K562 (cell line): ENCODE results near the gene SFR1.

Experiments used
- JUNB ChIP-seq: fragments of 450-650 bp; formaldehyde crosslinking; conservative IDR thresholded peaks from 2 replicates; pipeline ENCODE4 v1.4.0; 2020; ENCODE audit warnings: mild to moderate bottlenecking
- KAT7 ChIP-seq: sonication (generic); formaldehyde crosslinking; IDR thresholded peaks from 2 replicates; pipeline ENCODE4 v1.8.0; 2022; ENCODE audit warnings: missing genetic modification reagents, mild to moderate bottlenecking, borderline replicate concordance
- MEIS2 ChIP-seq: fragments of 450-650 bp; IDR thresholded peaks from 2 replicates; pipeline ENCODE4 v1.6.1; 2014; ENCODE audit warnings: mild to moderate bottlenecking; ENCODE audit not compliant: partially characterized antibody
- NFIC ChIP-seq: fragments of 450-650 bp; IDR thresholded peaks from 2 replicates; pipeline ENCODE4 v1.6.1; 2017; ENCODE audit warnings: mild to moderate bottlenecking, inconsistent platforms
- TAF1 ChIP-seq: IDR thresholded peaks from 2 replicates; pipeline ENCODE4 v1.6.1; 2011; ENCODE audit warnings: mild to moderate bottlenecking, low read length, moderate library complexity; ENCODE audit not compliant: insufficient read depth, control insufficient read depth, severe bottlenecking; ENCODE audit errors: extremely low read depth
- TCF3 ChIP-seq: sonication (generic); formaldehyde crosslinking; IDR thresholded peaks from 2 replicates; pipeline ENCODE4 v1.4.0; 2020; ENCODE audit warnings: mild to moderate bottlenecking, missing genetic modification reagents
- YY1 ChIP-seq, 3 experiments: IDR thresholded peaks; 2 replicates each; pipeline ENCODE4 v1.6.1; 2011; ENCODE audit warnings: low read length in 2 of 3, mild to moderate bottlenecking in 2 of 3, moderate library complexity in 2 of 3, borderline replicate concordance in 1 of 3, control low read depth in 1 of 3, low read depth in 1 of 3; ENCODE audit not compliant: insufficient read depth in 3 of 3, insufficient replicate concordance in 2 of 3, control insufficient read depth in 1 of 3, insufficient read length in 1 of 3; ENCODE audit errors: extremely low read depth in 1 of 3
- TF ChIP-seq, protein P1 (sequence below): fragments of 450-650 bp; formaldehyde crosslinking; IDR thresholded peaks from 2 replicates; pipeline ENCODE4 v1.4.0; 2022; ENCODE audit warnings: missing genetic modification characterization
- TF ChIP-seq, protein P2 (sequence below): sonication (generic); formaldehyde crosslinking; IDR thresholded peaks from 2 replicates; pipeline ENCODE4 v1.9.0; 2022; ENCODE audit warnings: mild to moderate bottlenecking, missing genetic modification reagents
- TF ChIP-seq, protein P3 (sequence below), 2 experiments: IDR thresholded peaks; 2 replicates each; pipeline ENCODE4 v1.6.1; 2011; ENCODE audit warnings: borderline replicate concordance in 1 of 2, control low read depth in 1 of 2, low read depth in 1 of 2, low read length in 1 of 2, mild to moderate bottlenecking in 1 of 2, mixed read lengths in 1 of 2, moderate library complexity in 1 of 2; ENCODE audit not compliant: insufficient read depth in 1 of 2, insufficient read length in 1 of 2, poor library complexity in 1 of 2, severe bottlenecking in 1 of 2; ENCODE audit errors: extremely low read depth in 1 of 2

DNA sequence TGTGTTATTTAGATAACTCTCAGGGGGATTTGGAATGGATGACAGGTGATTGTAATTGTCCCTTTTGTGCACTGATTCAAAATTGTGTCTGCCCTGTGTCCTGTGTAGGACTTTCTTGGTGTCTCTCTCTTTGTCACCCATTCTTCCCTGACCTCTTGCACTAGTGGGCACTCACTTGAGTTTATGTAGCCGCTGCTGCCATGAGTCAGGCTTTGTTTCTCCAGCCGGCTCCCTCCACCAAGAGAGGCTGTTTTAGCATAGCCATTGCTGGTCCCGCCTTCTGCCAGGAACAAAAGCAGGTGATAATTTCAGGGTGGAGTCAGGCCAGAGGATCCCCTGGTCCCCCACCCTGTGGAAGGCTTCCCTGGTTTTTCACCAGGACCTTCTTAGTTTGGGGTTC is 44.7 kb upstream of the SFR1 start:
- TF ChIP-seq, protein P1, sequence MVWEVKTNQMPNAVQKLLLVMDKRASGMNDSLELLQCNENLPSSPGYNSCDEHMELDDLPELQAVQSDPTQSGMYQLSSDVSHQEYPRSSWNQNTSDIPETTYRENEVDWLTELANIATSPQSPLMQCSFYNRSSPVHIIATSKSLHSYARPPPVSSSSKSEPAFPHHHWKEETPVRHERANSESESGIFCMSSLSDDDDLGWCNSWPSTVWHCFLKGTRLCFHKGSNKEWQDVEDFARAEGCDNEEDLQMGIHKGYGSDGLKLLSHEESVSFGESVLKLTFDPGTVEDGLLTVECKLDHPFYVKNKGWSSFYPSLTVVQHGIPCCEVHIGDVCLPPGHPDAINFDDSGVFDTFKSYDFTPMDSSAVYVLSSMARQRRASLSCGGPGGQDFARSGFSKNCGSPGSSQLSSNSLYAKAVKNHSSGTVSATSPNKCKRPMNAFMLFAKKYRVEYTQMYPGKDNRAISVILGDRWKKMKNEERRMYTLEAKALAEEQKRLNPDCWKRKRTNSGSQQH (CRISPR knock-in tag) = no peak
- TF ChIP-seq TCF3 (CRISPR knock-in tag) (no peak), KAT7 (CRISPR knock-in tag) (no peak), MEIS2 (no peak), JUNB (CRISPR knock-in tag) (no peak), NFIC (no peak), TAF1 (no peak), YY1 (IDR thresholded peaks at IDR 0.05; ENCODE audit: borderline replicate concordance in 1 of 3, control insufficient read depth in 1 of 3, extremely low read depth in 1 of 3, insufficient read depth in 3 of 3, insufficient read length in 1 of 3, insufficient replicate concordance in 2 of 3, low read depth in 1 of 3, low read length in 2 of 3) (no peak)
- TF ChIP-seq, protein P2, sequence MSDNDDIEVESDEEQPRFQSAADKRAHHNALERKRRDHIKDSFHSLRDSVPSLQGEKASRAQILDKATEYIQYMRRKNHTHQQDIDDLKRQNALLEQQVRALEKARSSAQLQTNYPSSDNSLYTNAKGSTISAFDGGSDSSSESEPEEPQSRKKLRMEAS (CRISPR knock-in tag) = no peak
- TF ChIP-seq, protein P3, sequence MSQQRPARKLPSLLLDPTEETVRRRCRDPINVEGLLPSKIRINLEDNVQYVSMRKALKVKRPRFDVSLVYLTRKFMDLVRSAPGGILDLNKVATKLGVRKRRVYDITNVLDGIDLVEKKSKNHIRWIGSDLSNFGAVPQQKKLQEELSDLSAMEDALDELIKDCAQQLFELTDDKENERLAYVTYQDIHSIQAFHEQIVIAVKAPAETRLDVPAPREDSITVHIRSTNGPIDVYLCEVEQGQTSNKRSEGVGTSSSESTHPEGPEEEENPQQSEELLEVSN (IDR thresholded peaks at IDR 0.05; ENCODE audit: borderline replicate concordance in 1 of 2, extremely low read depth in 1 of 2, insufficient read depth in 1 of 2, insufficient read length in 1 of 2, low read depth in 1 of 2, low read length in 1 of 2, poor library complexity in 1 of 2, severe bottlenecking in 1 of 2) = no peak
